Measurements from ENCODE around the gene RNASEH2C.

GRCh38 chr11:65709661-65710060 is 10.9 kb downstream of the RNASEH2C start:
- TF ChIP-seq POLR2A (IDR thresholded peaks at IDR 0.05) (no peak), POLR2AphosphoS5 (IDR thresholded peaks at IDR 0.05) (no peak)
- TF ChIP-seq, protein P1, sequence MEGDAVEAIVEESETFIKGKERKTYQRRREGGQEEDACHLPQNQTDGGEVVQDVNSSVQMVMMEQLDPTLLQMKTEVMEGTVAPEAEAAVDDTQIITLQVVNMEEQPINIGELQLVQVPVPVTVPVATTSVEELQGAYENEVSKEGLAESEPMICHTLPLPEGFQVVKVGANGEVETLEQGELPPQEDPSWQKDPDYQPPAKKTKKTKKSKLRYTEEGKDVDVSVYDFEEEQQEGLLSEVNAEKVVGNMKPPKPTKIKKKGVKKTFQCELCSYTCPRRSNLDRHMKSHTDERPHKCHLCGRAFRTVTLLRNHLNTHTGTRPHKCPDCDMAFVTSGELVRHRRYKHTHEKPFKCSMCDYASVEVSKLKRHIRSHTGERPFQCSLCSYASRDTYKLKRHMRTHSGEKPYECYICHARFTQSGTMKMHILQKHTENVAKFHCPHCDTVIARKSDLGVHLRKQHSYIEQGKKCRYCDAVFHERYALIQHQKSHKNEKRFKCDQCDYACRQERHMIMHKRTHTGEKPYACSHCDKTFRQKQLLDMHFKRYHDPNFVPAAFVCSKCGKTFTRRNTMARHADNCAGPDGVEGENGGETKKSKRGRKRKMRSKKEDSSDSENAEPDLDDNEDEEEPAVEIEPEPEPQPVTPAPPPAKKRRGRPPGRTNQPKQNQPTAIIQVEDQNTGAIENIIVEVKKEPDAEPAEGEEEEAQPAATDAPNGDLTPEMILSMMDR (IDR thresholded peaks at IDR 0.05) = no peak
